AG04450 (cell line): ENCODE measurements around the gene SEC61A1. TPM values are rescaled to one million over a fixed set of nuclear protein-coding genes. Genes with fewer than 3 reads are reported as not detected.

Experiments
- CTCF ChIA-PET: fragments of 300-600, 350-600 bp; formaldehyde crosslinking; extraction: SDS; loops from one replicate; lab custom pipeline; 2022; ENCODE audit warnings: antibody characterized with exemption, inconsistent platforms; lab: Charles Lee
- POLR2A ChIA-PET: fragments of 350-600 bp; formaldehyde crosslinking; extraction: SDS; loops from one replicate; lab custom pipeline; 2021; ENCODE audit warnings: antibody characterized with exemption, inconsistent platforms; lab: Yijun Ruan, JAX
- DNase-seq: peaks from one replicate; pipeline ENCODE4 v3.0.0-alpha.2; 2011; ENCODE audit warnings: low read depth, low spot score
- H3K27ac ChIP-seq: one replicate; pipeline ENCODE4 v1.5.1; 2012; ENCODE audit warnings: low read depth, low read length, control low read depth
- H3K27me3 ChIP-seq: one replicate; pipeline ENCODE4 v1.6.0; 2012; ENCODE audit warnings: low read length; ENCODE audit not compliant: control insufficient read depth, insufficient read depth
- H3K4me3 ChIP-seq: 2 replicates; pipeline ENCODE4 v1.5.1; 2011; ENCODE audit warnings: mild to moderate bottlenecking, low read depth, low read length, control low read depth
- H3K9me3 ChIP-seq: 2 replicates; pipeline ENCODE4 v1.5.1; 2012; ENCODE audit warnings: low read length; ENCODE audit not compliant: control insufficient read depth, insufficient read depth
- CTCF ChIP-seq: IDR thresholded peaks from 2 replicates; pipeline ENCODE4 v1.5.1; 2011; ENCODE audit warnings: low read depth, low read length, control low read depth, inconsistent platforms
- polyA plus RNA-seq: library from polyadenylated mRNA; depleted of rRNA; stranded (reverse); fragments of >200 nt; gene quantifications from 2 replicates; pipeline ENCODE4 v1.2.3, GENCODE V29; 2011

SEC61A1 gene
- polyA plus RNA-seq, 1 experiment = 639 TPM

- Histone ChIP-seq H3K27ac (no peak overlapping the region), H3K9me3 (no peaks in the 10 kb centered on the region; the same call in 1 of the 2 replicates), H3K4me3 (no peak overlapping the region), H3K27me3 (no peaks in the 10 kb centered on the region)
- CTCF ChIA-PET = interaction anchor here (2.6 kb wide), 1 partner anchor 61 kb away, joined by 15 read pairs; no protein-coding TSS in a partner anchor
- POLR2A ChIA-PET = no interaction called here
- DNase-seq = no peak
- TF ChIP-seq CTCF = no peak
Measured at GRCh38 chr3:128072454-128073184, 20.4 kb downstream of the SEC61A1 start.

GRCh38 chr3:128073185-128073725 lies 21.0 kb downstream of the SEC61A1 start:
- no peaks in the 10 kb centered on the region; the same call in 1 of the 2 replicates for H3K9me3 ChIP-seq
- no peak overlapping the region for H3K27ac ChIP-seq
- H3K27me3 ChIP-seq = no peaks in the 10 kb centered on the region
- ChIA-PET CTCF (interaction anchor here (0.6 to 2.6 kb wide), 4 partner anchors 8 to 414 kb away, joined by 3 to 15 read pairs (median 4); no protein-coding TSS in a partner anchor), POLR2A (interaction anchor here (0.6 to 1.2 kb wide), 2 partner anchors 10 to 21 kb away, joined by 3 to 4 read pairs; partner anchors contain the start of gene SEC61A1)
- H3K4me3 ChIP-seq = no peak overlapping the region
- no peak for DNase-seq
- TF ChIP-seq CTCF = no peak

GRCh38 chr3:128073807-128074206 lies 21.6 kb downstream of the SEC61A1 start:
- DNase-seq = no peak
- no peak overlapping the region for H3K27ac ChIP-seq
- H3K4me3 ChIP-seq = no peak overlapping the region
- H3K9me3 ChIP-seq = no peaks in the 10 kb centered on the region; the same call in 1 of the 2 replicates
- POLR2A ChIA-PET = interaction anchor here (0.6 to 1.2 kb wide), 2 partner anchors 10 to 22 kb away, joined by 3 to 4 read pairs; partner anchors contain the start of gene SEC61A1
- no peak for TF ChIP-seq CTCF
- H3K27me3 ChIP-seq = no peaks in the 10 kb centered on the region
- CTCF ChIA-PET = interaction anchor here (0.6 to 2.6 kb wide), 5 partner anchors 8 to 428 kb away, joined by 3 to 15 read pairs (median 4); no protein-coding TSS in a partner anchor

- no peak for DNase-seq
- POLR2A ChIA-PET = interaction anchor here (1.0 to 1.6 kb wide), 2 partner anchors 23 to 59 kb away, joined by 3 to 5 read pairs; partner anchors contain the start of gene SEC61A1
- Histone ChIP-seq H3K27ac (no peak overlapping the region), H3K27me3 (no peaks in the 10 kb centered on the region), H3K4me3 (peak overlapping the region; percentile 22), H3K9me3 (no peaks in the 10 kb centered on the region)
- TF ChIP-seq CTCF = no peak
- CTCF ChIA-PET = interaction anchor here (0.7 to 2.6 kb wide), 9 partner anchors 8 to 59 kb away, joined by 3 to 15 read pairs (median 5); no protein-coding TSS in a partner anchor
Measured at GRCh38 chr3:128074851-128075521, 22.7 kb downstream of the SEC61A1 start.
